ENCODE measurements around the gene TEKT1.

GRCh38 chr17:6755281-6755680 is 76.2 kb downstream of the TEKT1 start:
- TF ChIP-seq SP1 (IDR thresholded peaks at IDR 0.05), result no peak
- TF ChIP-seq TARDBP (IDR thresholded peaks at IDR 0.05), result no peak
- TF ChIP-seq BHLHE40 (IDR thresholded peaks at IDR 0.05; ENCODE audit: borderline replicate concordance), result no peak
- TF ChIP-seq L3MBTL2 (conservative IDR thresholded peaks at IDR 0.05), result no peak
- no peak for TF ChIP-seq ARNT (IDR thresholded peaks at IDR 0.05)
- no peak for TF ChIP-seq LEF1 (IDR thresholded peaks at IDR 0.05; ENCODE audit: borderline replicate concordance)
- TF ChIP-seq SUZ12 (IDR thresholded peaks at IDR 0.05), result no peak
- TF ChIP-seq ZNF384 (IDR thresholded peaks at IDR 0.05), result no peak
- no peak for TF ChIP-seq HDGF (IDR thresholded peaks at IDR 0.05; ENCODE audit: borderline replicate concordance)
- no peak for TF ChIP-seq CTBP1 (IDR thresholded peaks at IDR 0.05; ENCODE audit: borderline replicate concordance)

Measured in HEK293T (cell line).